AG04450 (cell line): ENCODE data around the gene ADAMTS2. TPM values are rescaled to one million over a fixed set of nuclear protein-coding genes. Genes with fewer than 3 reads are reported as not detected.

Source experiments
- CTCF ChIA-PET: fragments of 300-600, 350-600 bp; formaldehyde crosslinking; extraction: SDS; loops from one replicate; lab custom pipeline; 2022; ENCODE audit warnings: antibody characterized with exemption, inconsistent platforms; lab: Charles Lee
- POLR2A ChIA-PET: fragments of 350-600 bp; formaldehyde crosslinking; extraction: SDS; loops from one replicate; lab custom pipeline; 2021; ENCODE audit warnings: antibody characterized with exemption, inconsistent platforms; lab: Yijun Ruan, JAX
- DNase-seq: peaks from one replicate; pipeline ENCODE4 v3.0.0-alpha.2; 2011; ENCODE audit warnings: low read depth, low spot score
- H3K27ac ChIP-seq: one replicate; pipeline ENCODE4 v1.5.1; 2012; ENCODE audit warnings: low read depth, low read length, control low read depth
- H3K27me3 ChIP-seq: one replicate; pipeline ENCODE4 v1.6.0; 2012; ENCODE audit warnings: low read length; ENCODE audit not compliant: control insufficient read depth, insufficient read depth
- H3K4me3 ChIP-seq: 2 replicates; pipeline ENCODE4 v1.5.1; 2011; ENCODE audit warnings: mild to moderate bottlenecking, low read depth, low read length, control low read depth
- H3K9me3 ChIP-seq: 2 replicates; pipeline ENCODE4 v1.5.1; 2012; ENCODE audit warnings: low read length; ENCODE audit not compliant: control insufficient read depth, insufficient read depth
- CTCF ChIP-seq: IDR thresholded peaks from 2 replicates; pipeline ENCODE4 v1.5.1; 2011; ENCODE audit warnings: low read depth, low read length, control low read depth, inconsistent platforms
- polyA plus RNA-seq: library from polyadenylated mRNA; depleted of rRNA; stranded (reverse); fragments of >200 nt; gene quantifications from 2 replicates; pipeline ENCODE4 v1.2.3, GENCODE V29; 2011

Gene ADAMTS2
- polyA plus RNA-seq, 1 experiment = 22.6 TPM

- ChIA-PET CTCF (no interaction called here), POLR2A (no interaction called here)
- TF ChIP-seq CTCF = no peak
- H3K27me3 ChIP-seq = no peaks in the 10 kb centered on the region
- no peak overlapping the region for H3K27ac ChIP-seq
- peaks cover 80% of the 10 kb centered on the region for H3K9me3 ChIP-seq
- H3K4me3 ChIP-seq = no peak overlapping the region
- no peak for DNase-seq
Observed at GRCh38 chr5:179114756-179115155, 230.5 kb downstream of the ADAMTS2 start.

- H3K27ac ChIP-seq = no peak overlapping the region
- ChIA-PET POLR2A (no interaction called here), CTCF (no interaction called here)
- TF ChIP-seq CTCF = no peak
- H3K27me3 ChIP-seq = no peaks in the 10 kb centered on the region
- no peak overlapping the region for H3K4me3 ChIP-seq
- no peak for DNase-seq
- peaks cover 73% of the 10 kb centered on the region for H3K9me3 ChIP-seq
Observed at GRCh38 chr5:179113945-179114641, 231.2 kb downstream of the ADAMTS2 start.

GRCh38 chr5:179113143-179113530 lies 232.1 kb downstream of the ADAMTS2 start:
- no peaks in the 10 kb centered on the region for H3K27me3 ChIP-seq
- DNase-seq = no peak
- no peak overlapping the region for H3K27ac ChIP-seq
- H3K9me3 ChIP-seq = peaks cover 72% of the 10 kb centered on the region
- no peak for TF ChIP-seq CTCF
- CTCF ChIA-PET = no interaction called here
- POLR2A ChIA-PET = no interaction called here
- no peak overlapping the region for H3K4me3 ChIP-seq

GRCh38 chr5:179112469-179113142 lies 232.7 kb downstream of the ADAMTS2 start:
- ChIA-PET CTCF (no interaction called here), POLR2A (no interaction called here)
- Histone ChIP-seq H3K27me3 (no peaks in the 10 kb centered on the region), H3K4me3 (no peak overlapping the region), H3K9me3 (peaks cover 73% of the 10 kb centered on the region), H3K27ac (no peak overlapping the region)
- no peak for DNase-seq
- no peak for TF ChIP-seq CTCF
